Caco-2 (cell line): ENCODE data around the gene NHSL2. TPM values are rescaled to one million over a fixed set of nuclear protein-coding genes. Genes with fewer than 3 reads are reported as not detected.

Experiments used
- BruUV-seq: library from RNA; stranded (reverse); fragments of 400-500 nt; replicated peaks from 2 replicates; lab custom pipeline; 2021; lab: Mats Ljungman, UMichigan
- CTCF ChIA-PET: fragments of 300-600 bp; sonication (Branson Sonifier 250); formaldehyde crosslinking; loops from one replicate; lab custom pipeline; 2022; ENCODE audit warnings: antibody characterized with exemption; lab: Charles Lee
- POLR2A ChIA-PET: fragments of 300-600 bp; sonication (Branson Sonifier 250); formaldehyde crosslinking; loops from one replicate; lab custom pipeline; 2022; ENCODE audit warnings: antibody characterized with exemption; lab: Charles Lee
- DNase-seq, 2 experiments: peaks; one replicate each; pipeline versions ENCODE4 v3.0.0 to v3.0.0-alpha.2; 2020 to 2022
- H3K27me3 ChIP-seq: replicated peaks from 2 replicates; pipeline ENCODE4 v1.6.0; 2011; ENCODE audit warnings: low read length; ENCODE audit not compliant: control insufficient read depth, insufficient read depth
- H3K36me3 ChIP-seq: 2 replicates; pipeline ENCODE4 v1.5.1; 2011; ENCODE audit warnings: low read length; ENCODE audit not compliant: control insufficient read depth, insufficient read depth
- H3K4me1 ChIP-seq: fragments of 250-450 bp; sonication (Bioruptor Pico); 2 replicates; pipeline ENCODE4 v1.5.1; 2020; ENCODE audit warnings: mild to moderate bottlenecking
- H3K4me3 ChIP-seq: 2 replicates; pipeline ENCODE4 v1.5.1; 2011; ENCODE audit warnings: low read depth, mild to moderate bottlenecking, control low read depth, low read length
- H3K9me3 ChIP-seq: fragments of 250-450 bp; sonication (Bioruptor Pico); 2 replicates; pipeline ENCODE4 v1.5.1; 2020; ENCODE audit warnings: mild to moderate bottlenecking, moderate library complexity
- H3K27ac Mint-ChIP-seq: one replicate; pipeline ENCODE4 v1.8.0; 2022; ENCODE audit warnings: mixed read lengths; ENCODE audit not compliant: unreplicated experiment
- H3K27me3 Mint-ChIP-seq: one replicate; pipeline ENCODE4 v1.8.0; 2022; ENCODE audit warnings: mixed read lengths; ENCODE audit not compliant: insufficient read depth, unreplicated experiment
- H3K36me3 Mint-ChIP-seq: one replicate; pipeline ENCODE4 v1.8.0; 2022; ENCODE audit warnings: mild to moderate bottlenecking, mixed read lengths; ENCODE audit not compliant: insufficient read depth, unreplicated experiment
- H3K4me1 Mint-ChIP-seq: one replicate; pipeline ENCODE4 v1.8.0; 2022; ENCODE audit warnings: low read depth, mixed read lengths; ENCODE audit not compliant: unreplicated experiment
- H3K4me3 Mint-ChIP-seq: one replicate; pipeline ENCODE4 v1.8.0; 2022; ENCODE audit warnings: mild to moderate bottlenecking, moderate library complexity, mixed read lengths; ENCODE audit not compliant: unreplicated experiment
- H3K9me3 Mint-ChIP-seq: one replicate; pipeline ENCODE4 v1.8.0; 2022; ENCODE audit warnings: mixed read lengths; ENCODE audit not compliant: unreplicated experiment
- intact Hi-C: fragments of 100-400 bp; cut with micrococcal nuclease; formaldehyde crosslinking; loops from one replicate; pipeline ENCODE4 v1.10.0; 2022; ENCODE audit not compliant: unreplicated experiment
- total RNA-seq: library from RNA; stranded (reverse); gene quantifications from 2 replicates; pipeline ENCODE4 v1.2.3, GENCODE V29; 2022
- TF ChIP-seq, protein P1 (sequence below), 2 experiments: fragments of 200-600 bp in 1 of 2; IDR thresholded peaks; 1 replicate in 1 of 2; 2 replicates in 1 of 2; pipeline versions ENCODE4 v1.5.1 to v1.8.0; 2011 to 2022; ENCODE audit warnings: antibody characterized with exemption in 1 of 2, control low read depth in 1 of 2, inconsistent platforms in 1 of 2, low read depth in 1 of 2, low read length in 1 of 2, mild to moderate bottlenecking in 1 of 2, moderate library complexity in 1 of 2; ENCODE audit not compliant: insufficient read depth in 1 of 2, severe bottlenecking in 1 of 2, unreplicated experiment in 1 of 2

Gene NHSL2
- total RNA-seq, 1 experiment from 2014 or later: 0.18 TPM

GRCh38 chrX:72126539-72127140, 216.0 kb downstream of the NHSL2 start:
- TF ChIP-seq, protein P1, sequence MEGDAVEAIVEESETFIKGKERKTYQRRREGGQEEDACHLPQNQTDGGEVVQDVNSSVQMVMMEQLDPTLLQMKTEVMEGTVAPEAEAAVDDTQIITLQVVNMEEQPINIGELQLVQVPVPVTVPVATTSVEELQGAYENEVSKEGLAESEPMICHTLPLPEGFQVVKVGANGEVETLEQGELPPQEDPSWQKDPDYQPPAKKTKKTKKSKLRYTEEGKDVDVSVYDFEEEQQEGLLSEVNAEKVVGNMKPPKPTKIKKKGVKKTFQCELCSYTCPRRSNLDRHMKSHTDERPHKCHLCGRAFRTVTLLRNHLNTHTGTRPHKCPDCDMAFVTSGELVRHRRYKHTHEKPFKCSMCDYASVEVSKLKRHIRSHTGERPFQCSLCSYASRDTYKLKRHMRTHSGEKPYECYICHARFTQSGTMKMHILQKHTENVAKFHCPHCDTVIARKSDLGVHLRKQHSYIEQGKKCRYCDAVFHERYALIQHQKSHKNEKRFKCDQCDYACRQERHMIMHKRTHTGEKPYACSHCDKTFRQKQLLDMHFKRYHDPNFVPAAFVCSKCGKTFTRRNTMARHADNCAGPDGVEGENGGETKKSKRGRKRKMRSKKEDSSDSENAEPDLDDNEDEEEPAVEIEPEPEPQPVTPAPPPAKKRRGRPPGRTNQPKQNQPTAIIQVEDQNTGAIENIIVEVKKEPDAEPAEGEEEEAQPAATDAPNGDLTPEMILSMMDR (IDR thresholded peaks at IDR 0.05; ENCODE audit: insufficient read depth in 1 of 2, low read depth in 1 of 2, low read length in 1 of 2, severe bottlenecking in 1 of 2, unreplicated experiment in 1 of 2): peak; percentile 50 to 78
- H3K4me1 Mint-ChIP-seq: no peaks in the 10 kb centered on the region
- ChIA-PET POLR2A (no interaction called here), CTCF (interaction anchor here (0.7 to 1.4 kb wide), 6 partner anchors 19 to 109 kb away, joined by 3 to 5 read pairs (median 4); no protein-coding TSS in a partner anchor)
- no peak overlapping the region for H3K27ac Mint-ChIP-seq
- no peaks in the 10 kb centered on the region for H3K9me3 Mint-ChIP-seq
- no peak overlapping the region for H3K4me3 Mint-ChIP-seq
- Histone ChIP-seq H3K9me3 (no peaks in the 10 kb centered on the region), H3K4me3 (no peak overlapping the region), H3K4me1 (no peaks in the 10 kb centered on the region), H3K27me3 (no peaks in the 10 kb centered on the region), H3K36me3 (no peaks in the 10 kb centered on the region)
- H3K27me3 Mint-ChIP-seq: peaks cover 4% of the 10 kb centered on the region
- no TSS peak for BruUV-seq
- H3K36me3 Mint-ChIP-seq: no peaks in the 10 kb centered on the region
- intact Hi-C loops: loop anchor here (1.0 to 5.0 kb wide), 3 partner anchors 44 to 108 kb away; no protein-coding TSS in a partner anchor
- DNase-seq: peak; percentile 77 to 81

DNA sequence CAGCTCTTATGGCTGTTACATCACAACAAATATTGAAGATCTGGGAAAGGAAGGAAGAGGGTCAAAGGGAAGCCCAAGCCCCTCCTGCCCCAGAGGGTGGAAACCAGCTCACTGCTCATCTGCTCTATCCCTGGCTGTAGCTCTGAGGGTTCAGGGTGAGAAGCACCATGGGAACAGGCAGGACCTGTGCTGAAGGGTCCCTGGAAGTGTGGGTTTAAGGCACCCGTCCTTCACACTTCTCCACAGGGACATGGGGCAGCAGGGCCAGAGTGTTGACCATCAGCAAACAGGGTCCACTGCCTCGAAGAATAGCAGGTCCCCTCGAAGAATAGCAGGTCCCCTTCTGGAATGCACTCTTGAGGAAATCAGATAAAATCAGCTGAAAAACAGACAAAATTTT, 216.7 kb downstream of the NHSL2 start:
- no peaks in the 10 kb centered on the region for H3K36me3 ChIP-seq
- Mint-ChIP-seq H3K27me3 (peaks cover 4% of the 10 kb centered on the region), H3K4me3 (no peak overlapping the region), H3K4me1 (no peaks in the 10 kb centered on the region), H3K9me3 (no peaks in the 10 kb centered on the region), H3K27ac (no peak overlapping the region), H3K36me3 (no peaks in the 10 kb centered on the region)
- TF ChIP-seq, protein P1 (IDR thresholded peaks at IDR 0.05; ENCODE audit: insufficient read depth in 1 of 2, low read depth in 1 of 2, low read length in 1 of 2, severe bottlenecking in 1 of 2, unreplicated experiment in 1 of 2): no peak
- intact Hi-C loops: loop anchor here (5.0 kb wide), 1 partner anchor 45 kb away; no protein-coding TSS in a partner anchor
- no peaks in the 10 kb centered on the region for H3K27me3 ChIP-seq
- POLR2A ChIA-PET: no interaction called here
- DNase-seq: no peak
- H3K9me3 ChIP-seq: no peaks in the 10 kb centered on the region
- BruUV-seq: no TSS peak
- no peak overlapping the region for H3K4me3 ChIP-seq
- no peaks in the 10 kb centered on the region for H3K4me1 ChIP-seq
- CTCF ChIA-PET: interaction anchor here (1.4 kb wide), 2 partner anchors 45 to 58 kb away, joined by 3 to 4 read pairs; no protein-coding TSS in a partner anchor

DNA sequence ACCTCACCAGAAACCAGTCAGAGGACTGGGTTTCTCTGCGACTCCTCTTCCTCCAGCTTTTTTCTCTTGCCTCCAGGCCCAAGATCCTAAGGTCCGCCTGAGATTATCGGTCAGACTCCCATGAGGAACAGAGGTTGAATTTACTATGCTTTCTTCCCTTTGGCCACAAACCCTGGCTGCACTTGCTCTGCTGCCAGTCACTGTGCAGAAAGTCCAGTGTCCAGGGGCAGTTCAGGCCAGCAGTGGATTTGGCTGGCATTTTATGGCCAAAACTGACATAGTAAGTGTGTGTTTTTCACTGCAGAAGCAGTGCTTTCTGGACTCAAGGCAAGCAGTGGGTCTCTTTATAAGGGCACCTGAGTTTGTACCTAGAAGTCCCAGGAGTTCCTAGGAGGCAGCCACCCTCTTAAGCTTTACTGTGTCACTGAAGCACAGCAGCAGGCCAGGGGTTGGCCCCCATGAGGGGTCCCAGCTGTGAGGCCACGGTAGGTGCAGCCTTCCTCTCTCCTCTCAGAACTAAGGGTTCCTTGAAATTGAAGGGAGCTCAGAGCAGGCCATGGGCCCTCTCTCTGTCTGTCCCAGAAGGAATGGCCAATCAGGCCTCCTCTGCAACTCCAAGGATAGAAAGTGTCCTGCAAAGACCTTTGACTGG, 217.7 kb downstream of the NHSL2 start:
- H3K9me3 Mint-ChIP-seq: no peaks in the 10 kb centered on the region

More for the DNA sequence above, 217.7 kb downstream of the NHSL2 start:
- Histone ChIP-seq H3K27me3 (no peaks in the 10 kb centered on the region), H3K9me3 (no peaks in the 10 kb centered on the region), H3K36me3 (no peaks in the 10 kb centered on the region), H3K4me1 (no peaks in the 10 kb centered on the region), H3K4me3 (no peak overlapping the region)
- TF ChIP-seq, protein P1 (IDR thresholded peaks at IDR 0.05; ENCODE audit: insufficient read depth in 1 of 2, low read depth in 1 of 2, low read length in 1 of 2, severe bottlenecking in 1 of 2, unreplicated experiment in 1 of 2): no peak
- Mint-ChIP-seq H3K4me3 (no peak overlapping the region), H3K27me3 (peaks cover 5% of the 10 kb centered on the region), H3K4me1 (no peaks in the 10 kb centered on the region), H3K36me3 (no peaks in the 10 kb centered on the region), H3K27ac (no peak overlapping the region)
- intact Hi-C loops: loop anchor here (5.0 kb wide), 1 partner anchor 46 kb away; no protein-coding TSS in a partner anchor
- no peak for DNase-seq
- no TSS peak for BruUV-seq
- POLR2A ChIA-PET: no interaction called here
- CTCF ChIA-PET: no interaction called here
